SU-DHL-6 (cell line): Measurements from ENCODE around the gene P3H1.

Experiments used
- H2AFZ ChIP-seq: fragments of 200-600 bp; sonication (generic); 2 replicates; pipeline ENCODE4 v1.6.1; 2014; ENCODE audit warnings: low read depth, mild to moderate bottlenecking, moderate library complexity, mixed read lengths, antibody characterized with exemption, low read length; ENCODE audit not compliant: severe bottlenecking
- H3F3A ChIP-seq: fragments of 200-600 bp; shearing (Covaris generic); 2 replicates; pipeline ENCODE4 v1.6.0; 2016; ENCODE audit warnings: antibody characterized with exemption, mild to moderate bottlenecking; ENCODE audit not compliant: insufficient read depth
- H3K27ac ChIP-seq: fragments of 200-600 bp; sonication (generic); 2 replicates; pipeline ENCODE4 v1.5.1; 2016; ENCODE audit warnings: low read depth, mild to moderate bottlenecking, low read length, moderate library complexity, mixed read lengths
- H3K27me3 ChIP-seq: fragments of 200-600 bp; sonication (generic), shearing (Covaris generic); 2 replicates; pipeline ENCODE4 v1.6.0; 2014; ENCODE audit warnings: mild to moderate bottlenecking, low read length
- H3K36me3 ChIP-seq: fragments of 200-600 bp; sonication (generic); 2 replicates; pipeline ENCODE4 v1.6.1; 2014; ENCODE audit warnings: mild to moderate bottlenecking, low read length, mixed read lengths
- H3K4me2 ChIP-seq: fragments of 300-600, 200-600 bp; shearing (Covaris generic), sonication (generic); 2 replicates; pipeline ENCODE4 v1.6.0; 2014; ENCODE audit warnings: low read length, low read depth, mild to moderate bottlenecking; ENCODE audit not compliant: poor library complexity, severe bottlenecking
- H3K4me3 ChIP-seq: fragments of 200-600 bp; sonication (generic); 2 replicates; pipeline ENCODE4 v1.5.1; 2014; ENCODE audit warnings: antibody characterized with exemption, low read length, mild to moderate bottlenecking, mixed read lengths; ENCODE audit not compliant: insufficient read depth, poor library complexity, severe bottlenecking
- H3K79me2 ChIP-seq: fragments of 200-600 bp; sonication (generic); 2 replicates; pipeline ENCODE4 v1.6.1; 2014; ENCODE audit warnings: mild to moderate bottlenecking, low read length, moderate library complexity; ENCODE audit not compliant: insufficient read depth
- H3K9ac ChIP-seq: fragments of 200-600 bp; sonication (generic); 2 replicates; pipeline ENCODE4 v1.7.0; 2014; ENCODE audit warnings: mild to moderate bottlenecking, low read length
- H3K9me2 ChIP-seq: fragments of 200-600 bp; sonication (generic); replicated peaks from 2 replicates; pipeline ENCODE4 v1.6.1; 2014; ENCODE audit warnings: low read length; ENCODE audit not compliant: insufficient read depth
- H3K9me3 ChIP-seq: fragments of 200-600 bp; sonication (generic); 2 replicates; pipeline ENCODE4 v1.6.1; 2014; ENCODE audit warnings: low read length, mixed read lengths; ENCODE audit not compliant: insufficient read depth
- H4K20me1 ChIP-seq: fragments of 200-600 bp; sonication (generic); 2 replicates; pipeline ENCODE4 v1.6.1; 2014; ENCODE audit warnings: low read depth, mild to moderate bottlenecking, antibody characterized with exemption, low read length, moderate library complexity, mixed read lengths
- CTCF ChIP-seq: fragments of 200-600 bp; sonication (generic); IDR thresholded peaks from one replicate; pipeline ENCODE4 v1.5.1; 2017; ENCODE audit warnings: antibody characterized with exemption, mild to moderate bottlenecking, low read length, moderate library complexity; ENCODE audit not compliant: insufficient read depth, poor library complexity, severe bottlenecking
- EZH2phosphoT487 ChIP-seq: fragments of 200-600 bp; sonication (generic), shearing (Covaris generic); conservative IDR thresholded peaks from 2 replicates; pipeline ENCODE4 v1.6.1; 2018; ENCODE audit warnings: mild to moderate bottlenecking, antibody characterized with exemption, low read length, moderate library complexity, mixed read lengths

P3H1 gene

GRCh38 chr1:42784946-42785693, 18.3 kb upstream of the P3H1 start, which contains the start of gene TMEM269:
Gene TMEM269, plus strand, starts transcription at chr1:42784991. Its CDS starts 4,903 bp downstream, at chr1:42789894.
- H3K27me3 ChIP-seq: no peaks in the 10 kb centered on the region
- H3F3A ChIP-seq: no peaks in the 10 kb centered on the region
- no peak within 1 kb of the TSS for H3K4me2 ChIP-seq
- no peak within 1 kb of the TSS for H3K4me3 ChIP-seq
- no peak within 1 kb of the TSS for H3K27ac ChIP-seq
- no peak for TF ChIP-seq EZH2phosphoT487
- H4K20me1 ChIP-seq: no peaks in the 10 kb centered on the region
- no peak within 1 kb of the TSS for H3K9ac ChIP-seq
- no peaks in the 10 kb centered on the region for H3K9me2 ChIP-seq
- H3K79me2 ChIP-seq: no peaks in the 10 kb centered on the region
- H3K9me3 ChIP-seq: no peaks in the 10 kb centered on the region
- H2AFZ ChIP-seq: no peak within 1 kb of the TSS
- H3K36me3 ChIP-seq: no peaks in the 10 kb centered on the region

GRCh38 chr1:42784547-42784945, 17.7 kb upstream of the P3H1 start:
- no peaks in the 10 kb centered on the region for H3K9me3 ChIP-seq
- H3K27me3 ChIP-seq: no peaks in the 10 kb centered on the region
- no peak overlapping the region for H2AFZ ChIP-seq
- H3K27ac ChIP-seq: no peak overlapping the region
- H3K9ac ChIP-seq: no peak overlapping the region
- H3K79me2 ChIP-seq: no peaks in the 10 kb centered on the region
- no peaks in the 10 kb centered on the region for H3F3A ChIP-seq
- no peak overlapping the region for H3K4me3 ChIP-seq
- no peaks in the 10 kb centered on the region for H4K20me1 ChIP-seq
- TF ChIP-seq CTCF (no peak), EZH2phosphoT487 (no peak)
- H3K9me2 ChIP-seq: no peaks in the 10 kb centered on the region
- no peaks in the 10 kb centered on the region for H3K36me3 ChIP-seq
- H3K4me2 ChIP-seq: no peak overlapping the region

- no peaks in the 10 kb centered on the region for H3K9me2 ChIP-seq
These were observed 16.3 kb upstream of the P3H1 start for GRCh38 chr1:42783092-42783491.

More at GRCh38 chr1:42783092-42783491, 16.3 kb upstream of the P3H1 start:
- Histone ChIP-seq H3K36me3 (no peaks in the 10 kb centered on the region), H3K4me3 (no peak overlapping the region), H4K20me1 (no peaks in the 10 kb centered on the region), H3F3A (no peaks in the 10 kb centered on the region), H3K27me3 (no peaks in the 10 kb centered on the region), H3K27ac (no peak overlapping the region), H3K4me2 (no peak overlapping the region), H3K9ac (no peak overlapping the region), H3K79me2 (no peaks in the 10 kb centered on the region), H2AFZ (no peak overlapping the region), H3K9me3 (no peaks in the 10 kb centered on the region)
- TF ChIP-seq CTCF: no peak
- no peak for TF ChIP-seq EZH2phosphoT487
